Activated CD4-positive, alpha-beta T cell treated with anti-CD3 and anti-CD28 coated beads for 24 hours (primary cell): ENCODE data around the gene NFATC1.

Experiments
- DNase-seq, 2 donors: peaks; one replicate each; pipeline ENCODE4 v3.0.0-alpha.2; 2020; ENCODE audit warnings: low read depth in 2 of 2

The NFATC1 gene

DNA sequence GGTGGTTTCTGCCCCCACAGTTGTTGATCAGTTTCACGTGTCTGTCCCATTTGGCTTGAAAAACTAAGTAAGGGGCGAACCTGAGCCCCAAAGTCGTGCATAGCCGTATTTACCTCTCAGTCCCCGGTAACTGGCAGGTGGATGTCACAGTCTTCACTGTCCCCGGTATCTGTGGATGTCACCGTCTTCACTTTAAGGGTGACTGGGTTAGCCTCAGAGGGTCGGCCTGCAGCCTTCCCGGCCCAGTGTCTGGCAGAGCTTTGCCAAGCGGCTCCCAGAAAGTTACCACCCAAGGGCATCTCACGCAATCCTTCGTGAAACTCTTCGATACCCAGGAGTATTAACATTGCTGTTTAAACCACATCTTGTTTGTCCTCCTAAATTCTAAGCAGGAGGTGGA, 158.6 kb downstream of the NFATC1 start:
- no peak for DNase-seq

DNA sequence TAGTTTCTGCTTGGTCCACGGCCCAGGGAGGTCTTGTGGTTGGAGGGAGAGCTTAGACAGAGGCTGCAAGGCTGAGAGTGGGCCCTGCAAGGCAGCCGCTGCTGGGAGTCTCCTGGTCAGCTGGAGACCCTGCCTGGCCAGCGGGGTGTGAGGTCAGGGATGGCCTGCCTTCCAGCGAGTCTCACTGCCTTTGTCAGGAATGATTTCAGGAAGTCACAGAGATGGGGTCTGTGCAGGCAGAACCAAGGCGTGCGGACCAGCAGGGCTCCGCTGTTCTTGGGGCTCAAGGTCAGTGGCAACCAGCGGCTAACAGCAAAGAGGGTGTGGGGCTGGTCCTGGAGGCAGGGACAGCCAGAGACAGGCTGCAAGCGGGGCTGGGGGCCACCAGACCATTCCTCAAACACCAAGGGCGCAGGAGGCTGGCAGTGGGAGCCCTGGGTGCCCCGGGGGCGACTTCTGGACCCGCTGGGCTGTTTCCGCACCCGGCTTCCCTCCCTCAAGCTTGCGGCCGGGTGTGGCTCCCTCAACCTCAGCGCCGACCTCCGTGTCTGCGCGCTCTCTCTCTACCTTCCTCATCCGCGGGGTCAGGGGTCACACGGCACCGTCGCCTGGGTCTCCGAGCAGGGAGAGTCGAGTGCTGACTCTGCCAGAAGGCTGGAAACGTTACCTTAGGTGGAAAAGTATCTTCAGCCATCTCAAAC, 159.4 kb downstream of the NFATC1 start:
- no peak for DNase-seq

DNA sequence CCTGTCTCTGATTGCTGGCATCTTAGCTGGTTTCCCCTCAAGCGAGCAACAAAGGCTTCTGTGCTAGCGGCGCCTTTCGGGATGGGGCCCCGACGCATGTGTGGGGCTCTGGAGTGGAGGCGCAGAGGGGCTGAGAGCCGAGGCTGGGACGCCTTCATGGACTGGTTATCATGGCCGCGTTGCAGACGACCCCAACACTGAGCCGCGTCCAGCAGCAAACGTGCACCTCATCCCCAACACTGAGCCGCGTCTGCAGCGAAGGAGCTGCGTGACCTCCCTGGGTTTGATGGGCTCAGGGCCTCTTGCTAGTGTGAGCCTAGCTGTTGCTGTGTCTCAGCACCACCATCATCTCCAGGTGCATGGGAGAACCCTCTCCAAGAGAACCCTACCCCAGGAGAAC, 160.2 kb downstream of the NFATC1 start:
- no peak for DNase-seq

DNA sequence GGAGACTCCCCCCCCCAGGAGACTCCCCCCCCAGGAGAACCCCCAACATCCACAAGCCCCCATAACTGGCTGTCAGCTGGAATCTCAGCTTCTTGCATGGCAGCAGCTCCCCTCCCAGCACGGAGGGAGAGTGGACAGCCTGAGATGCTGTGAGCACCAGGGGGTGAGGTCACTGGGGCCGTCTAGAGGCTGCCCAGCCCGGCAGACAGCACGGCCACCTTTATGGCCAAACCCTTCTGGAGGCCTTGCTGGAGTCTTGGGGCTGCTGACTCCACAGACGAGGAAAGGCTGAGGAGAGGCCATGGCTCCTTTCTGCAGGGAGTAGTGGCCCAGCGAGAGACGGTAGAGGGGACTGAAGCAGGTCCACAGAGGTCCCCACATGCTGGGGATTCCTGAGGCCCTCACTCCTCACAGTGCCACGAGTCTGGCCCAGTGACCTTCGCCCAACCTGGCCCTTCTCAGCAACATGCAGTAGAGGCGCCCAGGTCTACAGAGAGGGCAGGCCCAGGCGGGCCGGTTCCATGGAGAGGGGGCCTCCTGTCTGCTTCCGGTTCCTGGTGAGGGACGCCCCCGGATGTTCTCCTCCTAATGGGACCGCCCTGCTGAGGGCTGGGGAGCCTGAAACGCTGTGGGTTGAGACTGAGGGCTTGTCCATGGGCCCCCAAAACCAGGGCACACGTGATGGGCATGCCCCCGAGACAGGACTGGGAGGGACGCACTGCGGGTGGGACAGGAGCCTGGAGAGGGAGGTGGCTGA, 161.3 kb downstream of the NFATC1 start:
- no peak for DNase-seq

DNA sequence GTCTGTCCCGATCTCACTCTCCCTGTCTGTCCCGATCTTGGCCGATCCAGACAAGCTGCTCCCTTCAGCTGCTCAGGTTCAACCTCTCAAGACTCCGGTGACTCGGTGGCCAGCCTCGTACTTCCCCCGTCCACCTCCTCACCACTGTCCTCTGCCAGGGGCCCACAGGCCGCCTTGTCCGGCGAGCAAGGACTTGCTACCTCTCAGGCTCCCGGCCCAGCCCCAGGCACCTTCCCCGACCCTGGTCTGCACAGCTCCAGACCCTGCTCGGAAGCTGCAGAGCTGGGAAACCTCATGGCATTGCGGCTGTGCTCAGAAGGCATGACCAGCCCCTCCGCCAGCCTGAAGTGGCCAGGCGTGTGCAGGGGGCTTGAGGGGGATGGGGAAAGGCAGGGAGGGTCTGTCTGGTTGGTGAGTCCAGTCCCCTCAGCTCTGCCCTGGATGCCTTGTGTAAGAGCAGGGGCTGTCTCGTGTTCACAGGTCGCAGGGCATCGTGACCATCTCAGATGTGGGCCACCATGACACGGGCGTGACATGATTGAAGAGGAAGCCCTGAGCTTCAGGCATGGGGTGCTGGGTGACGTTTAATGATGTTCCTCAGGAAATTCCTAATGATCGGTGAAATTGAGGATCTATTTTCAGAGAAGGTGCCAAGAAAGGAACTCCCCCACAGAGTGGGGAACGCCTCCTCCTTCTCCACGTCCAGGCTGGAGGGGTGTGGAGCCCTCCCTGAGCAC, 162.6 kb downstream of the NFATC1 start:
- no peak for DNase-seq

DNA sequence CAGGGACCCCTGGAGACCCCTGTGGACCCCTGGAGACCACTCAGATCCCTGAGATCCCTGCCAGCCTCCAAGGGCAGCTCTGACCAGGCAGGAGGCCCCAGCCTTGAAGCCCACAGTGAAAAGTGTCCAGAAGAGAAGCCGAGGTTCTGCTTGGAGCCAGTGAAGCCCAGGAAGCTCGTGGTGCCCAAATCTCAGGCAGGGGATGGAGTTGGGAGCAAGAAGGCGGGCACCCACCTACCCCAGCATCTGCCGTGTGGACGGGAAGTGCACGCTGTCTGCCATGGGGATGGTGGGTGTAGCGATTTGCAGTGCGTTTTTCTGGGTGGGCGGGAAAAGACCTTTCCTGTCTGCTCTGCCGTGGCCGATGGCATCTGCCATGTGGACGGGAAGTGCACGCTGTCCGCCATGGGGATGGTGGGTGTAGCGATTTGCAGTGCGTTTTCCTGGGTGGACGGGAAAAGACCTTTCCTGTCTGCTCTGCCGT, 163.2 kb downstream of the NFATC1 start:
- no peak for DNase-seq

DNA sequence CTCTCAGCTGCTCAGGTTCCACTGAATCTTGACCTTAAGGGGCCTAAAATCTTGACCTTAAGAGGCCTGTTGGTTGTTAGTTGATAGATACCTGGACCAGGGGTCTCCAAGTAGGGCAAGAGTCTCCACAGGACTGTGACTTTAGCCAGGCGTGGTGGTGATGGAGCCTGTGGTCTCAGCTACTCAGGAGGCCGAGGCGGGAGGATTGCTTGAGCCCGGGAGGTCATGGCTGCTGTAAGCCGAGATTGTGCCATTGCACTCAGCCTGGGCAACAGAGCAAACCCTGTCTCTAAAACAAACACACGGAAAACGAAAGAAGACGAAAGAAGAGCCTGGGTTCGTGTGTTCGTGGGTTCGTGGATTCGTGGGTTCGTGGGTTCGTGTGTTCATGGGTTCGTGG, 163.7 kb downstream of the NFATC1 start:
- no peak for DNase-seq

DNA sequence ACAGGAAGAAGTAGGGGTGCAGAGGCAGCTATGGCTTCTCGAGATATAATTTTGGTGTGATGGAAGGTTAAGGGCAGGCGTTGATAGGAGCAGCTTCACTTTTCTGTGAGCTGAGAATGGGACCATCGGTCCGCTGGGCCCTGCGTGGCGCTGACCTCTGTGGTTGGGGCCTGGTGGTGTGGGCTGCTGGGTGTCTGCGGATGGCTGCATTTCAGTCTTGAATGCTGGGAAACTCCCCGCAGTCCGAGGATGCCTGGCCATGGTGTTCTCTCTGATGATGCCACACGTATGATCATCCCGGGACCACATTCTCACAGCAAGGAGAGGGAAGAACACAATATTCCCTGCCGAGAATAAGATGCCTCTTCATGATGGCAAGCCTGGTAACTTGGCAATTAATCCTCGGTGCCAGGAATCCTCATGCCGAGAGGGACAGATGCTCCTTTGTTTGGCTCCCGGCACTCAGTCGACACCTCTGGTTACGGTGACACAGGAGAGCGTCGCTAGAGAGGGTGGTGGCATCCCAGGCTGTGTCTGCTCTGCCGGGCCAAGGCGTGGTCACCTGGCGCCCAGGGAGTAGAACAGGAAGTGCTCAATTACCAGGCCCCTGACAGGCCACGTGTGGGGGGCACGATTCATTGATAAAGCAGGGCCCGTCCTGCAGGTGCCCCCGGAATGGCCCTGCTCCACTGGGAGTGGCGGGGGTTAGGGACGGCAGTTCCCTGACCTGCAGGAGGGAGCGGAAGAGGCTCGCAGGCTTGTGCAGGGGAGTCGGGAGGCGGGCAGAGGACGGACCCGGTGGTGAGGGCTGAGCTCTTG, 164.5 kb downstream of the NFATC1 start:
- DNase-seq: no peak

DNA sequence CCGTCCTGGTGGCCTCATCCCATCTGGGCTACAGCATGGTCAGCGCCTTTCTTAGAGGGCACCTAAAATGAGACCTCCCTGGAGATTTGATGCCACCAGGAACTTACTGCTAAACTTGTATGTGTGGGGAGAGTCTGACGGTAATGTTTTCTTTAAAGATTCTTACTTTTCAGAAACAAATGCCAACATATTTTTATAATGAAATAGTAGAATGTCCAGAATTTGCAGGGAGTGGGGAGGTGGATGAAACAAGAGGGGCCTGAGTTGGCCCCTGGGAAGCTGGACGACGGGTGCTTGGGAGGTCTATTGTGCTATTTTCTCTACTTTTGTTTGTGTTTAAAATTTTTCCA, 165.1 kb downstream of the NFATC1 start:
- no peak for DNase-seq

DNA sequence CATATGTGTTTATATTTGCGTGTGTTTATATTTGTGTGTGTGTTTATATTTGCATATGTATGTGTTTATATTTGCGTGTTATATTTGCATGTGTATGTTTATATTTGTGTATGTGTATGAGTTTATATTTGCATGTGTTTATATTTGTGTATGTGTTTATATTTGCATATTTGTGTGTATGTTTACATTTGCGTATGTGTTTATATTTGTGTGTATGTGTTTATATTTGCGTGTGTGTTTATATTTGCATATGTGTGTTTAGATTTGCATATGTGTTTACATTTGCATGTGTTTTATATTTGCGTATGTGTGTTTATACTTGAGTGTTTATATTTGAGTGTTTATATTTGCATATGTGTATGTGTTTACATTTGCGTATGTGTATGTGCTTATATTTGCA, 168.2 kb downstream of the NFATC1 start:
- DNase-seq: no peak

DNA sequence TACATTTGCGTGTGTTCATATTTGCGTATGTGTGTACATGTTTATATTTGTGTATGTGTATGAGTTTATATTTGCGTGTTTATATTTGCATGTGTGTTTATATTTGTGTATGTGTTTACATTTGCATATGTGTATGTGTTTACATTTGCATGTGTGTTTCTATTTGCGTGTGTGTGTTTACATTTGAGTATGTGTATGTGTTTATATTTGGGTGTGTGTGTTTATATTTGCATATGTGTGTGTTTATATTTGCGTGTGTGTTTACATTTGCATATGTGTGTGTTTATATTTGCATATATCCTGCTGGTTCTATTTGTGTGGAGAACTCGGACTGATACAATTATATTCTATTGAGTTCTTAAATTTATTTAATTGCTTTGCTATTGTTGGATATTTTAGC, 168.7 kb downstream of the NFATC1 start:
- no peak for DNase-seq

DNA sequence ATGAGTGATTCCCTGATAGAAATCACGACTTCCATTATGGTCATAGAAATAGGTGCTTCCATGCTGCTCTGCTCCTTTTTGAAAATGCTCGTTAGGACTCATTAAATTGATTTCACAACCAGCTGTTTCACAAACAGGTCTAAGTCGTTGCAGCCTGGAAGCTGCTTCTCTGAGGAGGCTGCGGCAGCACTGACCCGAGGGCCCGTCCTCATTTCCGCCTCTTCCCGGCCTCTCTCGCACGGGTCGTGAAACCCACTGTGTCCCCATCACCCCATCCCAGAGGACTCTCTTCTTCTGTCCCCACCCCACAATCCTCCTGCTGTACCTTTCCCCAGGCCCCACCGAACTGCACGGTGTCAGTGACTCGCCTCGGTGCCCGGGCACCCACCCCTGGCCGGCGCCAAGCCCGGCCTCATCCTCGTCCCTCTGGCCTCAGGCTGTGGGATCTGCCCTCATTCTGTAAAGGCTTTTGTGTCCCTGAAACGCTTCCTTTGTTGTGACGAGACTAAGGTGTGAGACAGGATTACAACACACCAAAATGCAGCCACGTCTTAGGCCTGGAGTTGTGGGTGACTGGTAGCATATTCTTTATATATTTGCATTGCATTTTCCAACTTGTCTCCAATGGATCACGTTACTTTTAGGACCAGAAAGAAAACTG, 171.2 kb downstream of the NFATC1 start:
- DNase-seq: no peak

DNA sequence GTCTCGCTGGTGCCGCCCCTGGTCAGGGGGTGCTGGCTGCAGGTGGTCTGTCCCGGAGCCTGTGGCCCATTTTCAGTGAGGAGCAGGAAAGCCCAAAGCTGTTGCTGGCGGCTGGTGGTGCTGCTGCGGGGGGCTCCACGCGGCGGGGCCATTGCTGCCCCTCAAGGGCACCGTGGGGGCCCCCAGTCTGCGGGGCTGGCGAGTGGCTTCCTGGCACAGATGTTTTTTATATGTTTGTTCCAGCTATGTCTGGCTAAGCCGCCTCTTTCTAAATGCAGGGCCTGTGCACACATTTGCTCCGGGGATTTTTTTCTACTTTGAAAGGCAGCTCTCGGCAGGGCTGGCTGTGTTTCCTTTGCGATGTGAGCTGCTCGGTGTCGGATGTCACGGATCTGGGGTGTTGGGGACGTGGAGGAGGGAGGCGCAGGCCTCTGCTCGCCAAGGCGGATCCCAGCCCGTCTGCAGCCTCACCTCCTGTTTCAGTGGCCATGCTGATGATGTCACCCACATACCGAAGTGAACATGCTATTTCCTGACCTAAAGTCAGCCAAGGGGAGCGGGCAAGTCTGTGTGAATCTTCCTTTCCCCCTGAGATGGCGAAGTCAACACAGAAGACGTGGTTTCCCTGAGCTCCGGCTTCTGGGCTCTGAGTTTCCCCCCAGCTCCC, 171.9 kb downstream of the NFATC1 start:
- DNase-seq: no peak

DNA sequence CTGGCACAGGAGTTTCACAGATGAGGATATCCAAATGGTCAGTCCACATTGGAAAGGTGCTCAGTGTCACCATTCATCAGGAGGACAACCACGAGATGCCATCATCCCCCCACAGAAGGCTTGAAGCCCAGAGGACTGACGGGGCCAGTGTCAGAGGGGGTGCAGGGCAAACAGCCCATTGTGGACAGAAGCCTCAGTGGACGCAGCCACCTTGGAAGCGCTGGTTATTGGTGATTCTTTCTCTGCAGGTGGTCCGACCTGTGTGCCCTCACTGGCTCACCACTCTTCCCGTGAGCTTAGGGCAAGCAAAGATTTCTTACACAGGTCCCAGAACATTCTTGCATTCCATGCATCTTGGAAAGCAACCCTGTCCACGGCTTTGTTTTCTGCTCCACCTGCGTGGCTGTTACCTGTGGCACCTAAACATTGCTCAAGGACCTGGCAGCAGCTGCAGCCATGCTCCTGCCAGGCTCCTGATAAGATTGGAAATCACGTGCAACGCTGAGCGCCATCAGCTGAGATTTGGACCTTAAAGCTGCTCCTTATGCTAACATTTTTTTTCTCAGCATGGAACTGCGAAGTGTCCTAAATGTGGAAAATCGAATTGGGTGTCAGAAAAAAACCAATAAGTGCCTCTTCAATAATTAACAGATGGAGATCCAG, 172.9 kb downstream of the NFATC1 start:
- no peak for DNase-seq

DNA sequence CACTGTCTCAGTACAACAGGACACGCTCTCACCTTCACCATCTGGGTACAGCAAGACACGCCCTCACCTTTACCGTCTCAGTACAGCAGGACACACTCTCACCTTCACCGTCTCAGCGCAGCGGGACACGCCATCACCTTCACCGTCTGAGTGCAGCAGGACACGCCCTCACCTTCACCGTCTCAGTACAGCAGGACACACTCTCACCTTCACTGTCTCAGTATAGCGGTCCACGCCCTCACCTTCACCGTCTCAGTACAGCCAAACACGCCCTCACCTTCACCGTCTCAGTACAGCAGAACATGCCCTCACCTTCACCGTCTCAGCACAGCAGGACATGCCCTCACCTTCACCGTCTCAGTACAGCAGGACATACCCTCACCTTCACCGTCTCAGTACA, 174.0 kb downstream of the NFATC1 start:
- DNase-seq: no peak

DNA sequence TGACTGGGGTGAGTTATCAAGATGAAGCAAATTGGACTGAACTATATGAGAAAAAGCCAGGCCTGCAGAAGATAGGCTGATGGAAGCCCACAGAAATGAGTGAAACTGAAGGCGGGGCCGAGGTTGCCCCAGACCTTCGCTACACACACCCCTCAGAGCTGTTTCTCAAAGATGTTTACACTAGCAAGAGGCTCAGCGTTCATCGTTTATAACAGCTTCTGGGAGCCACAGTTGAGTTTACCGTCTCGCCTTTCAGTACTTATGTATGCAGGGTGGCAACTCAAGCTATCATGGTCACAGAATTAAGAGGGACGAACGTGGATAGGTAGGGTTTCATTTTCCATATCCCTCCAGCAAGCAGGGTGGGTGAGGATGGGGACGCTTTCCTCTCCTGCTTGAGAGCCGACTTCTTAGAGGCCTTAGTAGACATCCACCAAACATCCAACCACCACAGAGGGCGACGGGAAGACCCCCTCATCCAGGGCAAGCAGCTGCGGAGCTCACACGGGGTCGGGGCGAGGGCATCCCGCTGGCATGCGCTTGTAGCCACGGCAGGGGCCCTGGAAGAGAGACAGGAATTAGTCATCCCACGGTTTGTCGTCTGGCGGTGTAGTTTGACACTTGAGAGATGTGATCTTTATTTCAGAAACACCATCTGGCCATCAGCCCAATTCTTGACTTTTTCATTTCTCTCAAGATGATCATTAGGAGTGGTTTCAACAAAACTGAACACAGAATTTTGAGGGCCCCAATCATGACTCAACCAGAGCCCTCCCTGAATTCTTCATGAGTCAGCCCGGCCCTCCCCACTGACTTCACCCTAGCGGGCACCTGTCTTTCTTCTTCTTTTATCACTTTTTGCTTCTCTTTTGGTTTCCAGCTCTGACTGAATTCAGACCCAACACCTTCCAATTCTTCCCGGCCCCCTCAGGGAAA, 174.8 kb downstream of the NFATC1 start:
- no peak for DNase-seq

DNA sequence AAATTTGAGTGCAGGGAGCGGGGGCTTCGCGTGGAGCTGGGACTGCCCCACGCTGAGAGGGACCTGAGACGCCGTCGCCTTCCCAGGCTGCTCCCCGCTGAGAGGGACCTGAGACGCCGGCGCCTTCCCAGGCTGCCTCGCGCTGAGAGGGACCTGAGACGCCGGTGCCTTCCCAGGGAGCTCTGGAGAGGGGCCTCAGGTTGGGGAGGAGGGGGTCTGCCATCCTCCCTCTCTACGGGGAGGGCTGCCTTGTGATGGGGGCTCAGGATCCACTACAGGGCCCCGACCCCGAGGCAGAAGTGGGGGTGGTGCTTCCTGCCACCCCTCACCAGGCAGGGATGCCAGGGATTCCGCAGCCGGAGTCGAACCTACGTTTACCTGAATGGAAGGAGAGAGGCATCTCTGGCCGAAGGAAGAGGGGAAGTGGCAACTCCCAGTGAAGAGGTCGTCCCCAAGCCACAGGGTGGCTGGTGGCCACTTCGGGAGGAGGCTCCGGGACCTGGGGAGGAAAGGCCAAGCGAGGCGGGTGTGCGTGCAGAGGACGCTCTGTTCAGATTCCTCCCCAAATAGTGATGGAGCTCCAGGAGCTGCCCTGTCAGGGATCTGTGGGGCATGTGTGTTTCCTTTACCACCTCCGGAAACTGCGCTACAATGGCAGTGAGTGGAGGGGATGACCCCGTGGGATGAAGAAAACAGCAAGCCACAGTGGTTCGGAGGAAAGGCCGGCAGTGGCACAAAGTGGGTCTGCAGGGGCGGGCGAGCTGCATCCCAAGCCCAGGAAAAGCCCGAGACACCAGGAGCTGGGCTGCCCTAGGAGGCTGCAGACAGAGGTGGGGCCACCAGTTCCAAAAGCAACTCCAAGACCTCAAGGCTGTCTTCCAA, 175.7 kb downstream of the NFATC1 start:
- DNase-seq: no peak

DNA sequence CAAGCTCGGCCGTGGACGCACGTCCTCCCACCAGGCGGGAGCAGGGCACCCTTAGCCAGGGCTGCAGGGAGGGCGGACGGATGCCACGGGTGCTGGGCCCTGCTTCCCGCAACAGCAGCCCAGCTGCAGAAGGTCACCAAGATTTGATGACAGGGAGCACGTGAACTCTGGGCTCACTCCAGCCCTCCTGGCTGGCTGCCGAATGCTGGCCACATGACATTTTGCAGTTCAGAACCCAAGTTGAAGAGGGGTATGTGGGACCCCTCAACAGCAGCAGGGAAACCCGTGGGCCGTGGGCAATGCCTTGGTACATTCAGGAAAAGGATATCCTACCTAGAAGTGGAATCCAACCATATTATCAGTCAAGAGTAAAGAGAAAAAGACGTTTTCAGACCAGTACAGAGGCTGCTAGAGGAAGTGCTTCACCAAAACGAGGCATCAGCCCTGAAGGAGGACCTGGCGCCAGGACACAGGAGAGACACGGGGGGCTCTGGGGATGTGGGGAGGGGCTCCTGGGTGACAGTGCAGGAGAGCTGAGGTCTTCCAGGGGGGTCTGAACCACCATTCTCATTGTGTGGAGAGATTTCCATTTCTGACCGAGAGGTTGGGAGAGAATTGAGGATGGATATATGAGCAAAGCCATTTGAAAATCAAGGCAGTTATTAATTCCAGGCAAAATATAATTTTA, 176.5 kb downstream of the NFATC1 start:
- no peak for DNase-seq
